ENCODE results near the gene CDIP1.

GRCh38 chr16:4586291-4586690 is 47.7 kb upstream of the CDIP1 start:
- TF ChIP-seq CTCF (IDR thresholded peaks at IDR 0.05) (no peak), POLR2A (IDR thresholded peaks at IDR 0.05) (no peak)
